ENCODE measurements around the gene CTNNBL1.

- TF ChIP-seq POLR2A (IDR thresholded peaks at IDR 0.05; ENCODE audit: low read depth, low read length) (no peak), POLR2AphosphoS5 (IDR thresholded peaks at IDR 0.05; ENCODE audit: low read depth, low read length) (no peak)
Measured at GRCh38 chr20:37914367-37914671, 220.5 kb downstream of the CTNNBL1 start.
